SH-SY5Y (cell line): ENCODE data around the gene PPP1R13L.

Experiments used
- GATA2 ChIP-seq: IDR thresholded peaks from 2 replicates; pipeline ENCODE4 v1.6.1; 2011; ENCODE audit warnings: mild to moderate bottlenecking, low read depth, low read length
- GATA3 ChIP-seq: IDR thresholded peaks from 2 replicates; pipeline ENCODE4 v1.6.1; 2011; ENCODE audit warnings: low read depth, mild to moderate bottlenecking, low read length, moderate library complexity

PPP1R13L gene

DNA sequence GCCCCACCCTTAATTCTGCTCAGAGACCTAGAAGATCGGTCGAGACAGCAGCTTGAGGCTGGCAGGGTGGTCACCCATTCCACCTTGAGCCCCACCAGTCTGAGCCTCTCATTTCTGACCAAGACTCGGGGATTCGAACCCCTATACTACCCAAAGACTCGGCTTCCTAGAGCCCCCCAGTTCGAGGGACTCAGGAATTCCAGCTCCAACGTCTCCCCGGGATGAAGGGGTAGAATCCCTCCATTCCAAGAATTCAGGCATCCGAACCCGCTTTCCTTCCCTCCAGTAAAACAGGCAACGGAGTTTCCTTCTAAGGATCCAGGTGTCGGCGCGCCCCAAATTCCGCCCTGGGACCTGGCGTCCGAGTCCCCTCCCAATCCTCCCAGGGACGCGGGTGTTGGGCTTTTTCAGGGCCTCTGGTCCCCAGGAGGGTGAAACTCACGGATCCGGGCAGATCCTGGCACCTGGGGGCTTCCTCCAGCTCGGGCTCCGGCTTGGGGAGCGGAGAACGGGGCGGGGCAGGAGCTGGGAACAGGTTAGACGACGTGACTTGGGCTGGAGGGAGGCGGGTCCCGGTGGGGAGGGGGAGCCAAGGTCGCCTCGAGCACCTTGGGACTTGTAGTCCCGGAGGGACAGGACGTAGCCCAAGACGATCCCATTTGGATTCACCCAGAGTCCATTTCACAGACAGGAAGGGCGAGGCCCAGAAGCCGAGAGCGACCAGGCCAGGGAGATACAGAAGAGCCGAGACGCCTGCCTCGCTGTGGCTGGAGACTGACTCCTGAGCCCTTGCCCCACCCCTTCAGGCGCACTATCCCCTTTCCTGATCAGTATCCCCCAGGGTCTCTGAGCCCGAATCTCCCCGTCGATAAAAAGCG lies at the start of gene PPP1R13L:
Gene PPP1R13L, minus strand, starts transcription at position 513 of the 878 bp plus-strand sequence. CDS start 6,751 bp downstream, outside the sequence.
- no peak for TF ChIP-seq GATA3

DNA sequence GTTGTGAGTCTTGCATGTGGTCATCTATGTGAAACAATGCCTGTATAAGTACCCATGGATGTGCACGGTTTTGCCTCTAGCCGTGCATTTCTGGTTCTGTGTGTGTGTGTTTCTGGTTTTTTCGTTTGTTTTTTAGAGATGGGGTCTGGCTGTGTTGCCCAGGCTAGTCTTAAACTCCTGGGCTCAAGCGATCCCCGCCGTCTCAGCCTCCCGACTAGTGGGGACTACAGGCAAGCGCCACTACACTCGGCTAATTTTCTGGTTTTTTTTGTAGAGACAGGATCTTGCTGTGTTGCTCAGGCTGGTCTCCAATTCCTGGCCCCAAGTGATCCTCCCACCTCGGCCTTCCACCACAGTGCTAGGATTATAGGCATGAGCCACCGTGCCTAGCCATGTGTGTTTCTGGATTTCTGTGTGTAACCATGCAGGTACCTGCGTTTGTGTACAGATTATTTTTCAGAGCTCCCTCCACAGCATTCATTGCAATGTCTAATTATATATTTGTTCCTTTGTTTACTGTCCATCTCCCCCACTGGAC lies 47.0 kb upstream of the PPP1R13L start:
- TF ChIP-seq GATA2 (no peak), GATA3 (no peak)

GRCh38 chr19:45451131-45451849 lies 46.4 kb upstream of the PPP1R13L start:
- TF ChIP-seq GATA2 (no peak), GATA3 (no peak)

- no peak for TF ChIP-seq GATA3
- no peak for TF ChIP-seq GATA2
Observed at GRCh38 chr19:45450012-45450333, 45.1 kb upstream of the PPP1R13L start.

DNA sequence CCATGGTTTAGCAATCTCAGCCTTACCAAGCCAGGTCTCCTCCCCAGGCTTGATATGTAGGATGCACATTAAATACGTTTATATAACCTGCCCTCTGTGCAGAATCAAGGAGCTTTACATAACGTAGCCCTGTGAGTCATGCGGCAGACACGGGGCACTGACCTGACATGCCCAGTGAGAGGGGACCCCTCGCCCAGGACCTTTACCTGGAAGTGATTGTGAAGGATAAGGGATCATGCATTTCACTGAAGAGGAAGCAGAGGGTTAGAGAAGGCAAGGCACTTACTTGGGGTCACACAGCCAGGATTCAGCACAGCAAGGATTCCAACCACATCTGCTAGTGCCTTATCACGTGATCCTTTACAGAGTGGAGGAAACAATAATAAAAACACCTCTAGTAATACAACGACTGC lies 44.0 kb upstream of the PPP1R13L start:
- TF ChIP-seq GATA2 (no peak), GATA3 (no peak)

- TF ChIP-seq GATA2 (no peak), GATA3 (no peak)
Observed at GRCh38 chr19:45448425-45448756, 43.5 kb upstream of the PPP1R13L start.

GRCh38 chr19:45446944-45447343 lies 42.1 kb upstream of the PPP1R13L start:
- no peak for TF ChIP-seq GATA3
- no peak for TF ChIP-seq GATA2

DNA sequence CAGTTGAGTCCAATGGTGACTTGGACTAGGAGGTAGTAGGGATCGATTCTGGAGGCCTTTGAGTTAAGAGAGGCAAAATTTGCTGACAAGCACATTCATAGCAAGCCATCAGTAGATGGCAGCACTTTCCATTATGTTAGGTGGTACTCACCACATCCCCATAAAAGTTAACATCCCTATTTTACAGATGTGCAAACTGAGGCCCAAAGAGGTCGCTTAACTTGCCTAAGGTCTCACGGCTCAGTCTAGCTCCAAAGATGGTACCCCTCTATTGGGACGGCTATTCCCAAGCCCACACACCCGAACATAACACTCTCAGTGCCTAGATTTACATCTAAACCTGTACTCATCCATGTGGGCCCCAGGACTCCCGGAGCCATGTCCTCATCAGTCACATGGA lies 41.4 kb upstream of the PPP1R13L start:
- no peak for TF ChIP-seq GATA3
- TF ChIP-seq GATA2: no peak

GRCh38 chr19:45445139-45445538 lies 40.3 kb upstream of the PPP1R13L start:
- TF ChIP-seq GATA3: no peak
- no peak for TF ChIP-seq GATA2

GRCh38 chr19:45444318-45445041 lies 39.6 kb upstream of the PPP1R13L start:
- no peak for TF ChIP-seq GATA2
- no peak for TF ChIP-seq GATA3

DNA sequence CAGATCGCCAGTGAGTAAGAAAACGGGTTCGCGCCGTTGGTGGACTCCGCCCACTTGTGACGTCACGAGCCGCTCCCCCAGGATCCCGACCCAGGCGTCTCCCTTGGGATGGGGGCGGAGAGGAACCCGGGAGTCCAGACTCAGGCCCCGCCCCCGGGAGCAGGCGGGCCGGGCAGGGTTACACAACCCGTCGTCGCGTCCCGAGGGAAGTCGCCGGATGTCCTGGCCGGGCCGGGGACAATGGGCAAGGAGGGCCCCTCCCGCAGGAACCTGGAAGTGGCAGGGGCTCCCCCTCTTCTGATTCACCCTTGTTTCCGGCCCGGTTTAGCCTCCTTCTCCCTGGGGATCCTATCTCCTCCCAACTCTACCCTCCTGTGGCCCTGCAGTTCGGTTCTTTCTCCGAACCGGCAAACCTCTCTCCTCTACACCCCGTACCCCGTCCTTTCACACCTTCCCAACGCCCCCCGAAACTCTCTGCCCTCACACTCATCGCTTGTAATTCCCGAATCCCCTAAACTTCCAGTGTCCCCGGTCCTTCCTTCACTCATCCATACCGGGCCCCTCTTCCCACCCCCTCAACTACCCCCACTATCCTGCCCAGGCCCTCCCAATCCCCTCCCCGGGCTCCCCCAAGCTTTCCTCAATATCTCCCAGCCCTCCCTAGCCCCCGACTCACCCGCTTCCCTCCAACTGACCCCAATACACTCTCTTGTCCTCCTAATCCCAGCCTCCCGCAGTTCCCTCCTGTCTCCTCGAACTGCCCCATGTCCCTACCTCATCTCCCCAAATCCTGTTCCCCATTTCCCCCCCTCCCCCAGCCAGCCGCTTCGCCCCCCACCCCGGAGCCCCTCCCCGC lies 38.8 kb upstream of the PPP1R13L start:
- no peak for TF ChIP-seq GATA2
- no peak for TF ChIP-seq GATA3

GRCh38 chr19:45442778-45443461 lies 38.1 kb upstream of the PPP1R13L start:
- TF ChIP-seq GATA2 (no peak), GATA3 (no peak)

DNA sequence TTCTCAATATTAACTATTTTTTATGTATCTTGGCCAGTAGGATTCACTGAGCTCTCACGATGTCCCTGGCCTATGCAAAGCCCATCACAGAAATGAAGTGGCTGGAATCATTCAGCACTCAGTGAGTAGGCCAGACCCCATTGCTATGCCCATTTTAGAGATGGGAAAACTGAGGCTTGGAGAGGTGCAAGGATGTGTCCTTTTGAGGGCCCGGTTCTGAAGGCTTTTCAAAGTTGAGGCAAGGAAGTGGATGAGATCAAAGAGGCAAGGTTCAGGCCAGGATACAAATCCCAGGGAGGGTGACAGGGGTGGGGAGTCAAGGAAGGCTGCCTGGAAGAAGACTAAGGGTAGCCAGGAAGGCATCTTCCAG lies 37.5 kb upstream of the PPP1R13L start:
- TF ChIP-seq GATA3: no peak
- TF ChIP-seq GATA2: no peak
